Fibroblast of the aortic adventitia (primary cell): ENCODE results near the gene SPINK9. TPM values are rescaled to one million over a fixed set of nuclear protein-coding genes. Genes with fewer than 3 reads are reported as not detected.

Experiments
- DNase-seq: peaks from one replicate; pipeline ENCODE4 v3.0.0-alpha.2; 2010; ENCODE audit warnings: low read depth
- H3K4me3 ChIP-seq: 2 replicates; pipeline ENCODE4 v1.5.1; 2011; ENCODE audit warnings: low read depth, mild to moderate bottlenecking, control low read depth, low read length, moderate library complexity
- small RNA-seq: library from RNA; depleted of rRNA; stranded (forward); fragments of <200 nt; gene quantifications from one replicate; pipeline ENCODE3, GENCODE V24; 2012
- total RNA-seq: library from RNA; depleted of rRNA; stranded (reverse); fragments of >200 nt; gene quantifications from 2 replicates; pipeline ENCODE4 v1.2.3, GENCODE V29; 2012; ENCODE audit warnings: low replicate concordance
- TF ChIP-seq, protein P1 (sequence below): IDR thresholded peaks from 2 replicates; pipeline ENCODE4 v1.5.1; 2011; ENCODE audit warnings: mild to moderate bottlenecking, low read length, control low read depth, inconsistent platforms; ENCODE audit not compliant: insufficient read depth

The SPINK9 gene
- total RNA-seq, 1 donor: not detected

DNA sequence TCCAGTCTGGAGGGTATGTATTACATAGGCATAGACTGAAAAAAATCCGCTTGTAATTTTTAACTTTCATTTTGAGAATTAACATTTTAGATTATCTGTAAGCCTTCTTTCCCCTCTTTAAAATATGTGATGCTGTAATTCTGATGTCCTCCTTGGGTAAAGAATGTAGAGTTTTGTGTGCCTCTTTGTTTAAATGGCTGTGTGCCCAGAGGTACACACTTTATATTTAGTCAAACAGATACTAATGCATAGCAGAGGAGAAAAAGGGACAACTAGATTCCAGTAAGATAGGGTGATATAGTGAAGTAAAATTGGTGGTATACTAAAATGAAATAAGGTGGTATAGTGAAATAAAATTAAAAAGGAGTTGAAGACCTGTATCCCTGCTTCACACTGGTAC, 49.7 kb downstream of the SPINK9 start:
- peak overlapping the region; percentile 87 for H3K4me3 ChIP-seq
- TF ChIP-seq, protein P1, sequence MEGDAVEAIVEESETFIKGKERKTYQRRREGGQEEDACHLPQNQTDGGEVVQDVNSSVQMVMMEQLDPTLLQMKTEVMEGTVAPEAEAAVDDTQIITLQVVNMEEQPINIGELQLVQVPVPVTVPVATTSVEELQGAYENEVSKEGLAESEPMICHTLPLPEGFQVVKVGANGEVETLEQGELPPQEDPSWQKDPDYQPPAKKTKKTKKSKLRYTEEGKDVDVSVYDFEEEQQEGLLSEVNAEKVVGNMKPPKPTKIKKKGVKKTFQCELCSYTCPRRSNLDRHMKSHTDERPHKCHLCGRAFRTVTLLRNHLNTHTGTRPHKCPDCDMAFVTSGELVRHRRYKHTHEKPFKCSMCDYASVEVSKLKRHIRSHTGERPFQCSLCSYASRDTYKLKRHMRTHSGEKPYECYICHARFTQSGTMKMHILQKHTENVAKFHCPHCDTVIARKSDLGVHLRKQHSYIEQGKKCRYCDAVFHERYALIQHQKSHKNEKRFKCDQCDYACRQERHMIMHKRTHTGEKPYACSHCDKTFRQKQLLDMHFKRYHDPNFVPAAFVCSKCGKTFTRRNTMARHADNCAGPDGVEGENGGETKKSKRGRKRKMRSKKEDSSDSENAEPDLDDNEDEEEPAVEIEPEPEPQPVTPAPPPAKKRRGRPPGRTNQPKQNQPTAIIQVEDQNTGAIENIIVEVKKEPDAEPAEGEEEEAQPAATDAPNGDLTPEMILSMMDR: no peak

DNA sequence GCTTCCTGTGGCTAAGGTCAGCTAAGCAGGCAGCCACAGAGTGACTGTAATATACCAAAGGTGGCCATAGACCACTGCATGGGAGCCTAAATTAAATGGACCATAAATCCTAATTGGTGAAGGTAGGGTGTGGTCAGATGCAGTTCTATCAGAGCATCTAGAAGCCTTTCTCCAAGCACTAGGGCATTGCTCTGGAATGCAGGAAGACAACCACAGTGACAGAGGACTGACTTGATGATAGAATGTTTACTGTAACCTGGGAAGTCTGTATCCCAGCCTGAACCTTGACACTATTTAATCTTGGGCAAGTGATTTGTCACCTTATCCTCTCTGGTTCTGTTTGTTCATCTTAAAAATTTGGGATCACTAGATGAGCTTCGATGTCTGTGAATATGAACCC, 50.7 kb downstream of the SPINK9 start:
- no peak for DNase-seq
- H3K4me3 ChIP-seq: no peak overlapping the region
- TF ChIP-seq, protein P1: no peak

More for the DNA sequence above, 49.7 kb downstream of the SPINK9 start:
- no peak for DNase-seq

DNA sequence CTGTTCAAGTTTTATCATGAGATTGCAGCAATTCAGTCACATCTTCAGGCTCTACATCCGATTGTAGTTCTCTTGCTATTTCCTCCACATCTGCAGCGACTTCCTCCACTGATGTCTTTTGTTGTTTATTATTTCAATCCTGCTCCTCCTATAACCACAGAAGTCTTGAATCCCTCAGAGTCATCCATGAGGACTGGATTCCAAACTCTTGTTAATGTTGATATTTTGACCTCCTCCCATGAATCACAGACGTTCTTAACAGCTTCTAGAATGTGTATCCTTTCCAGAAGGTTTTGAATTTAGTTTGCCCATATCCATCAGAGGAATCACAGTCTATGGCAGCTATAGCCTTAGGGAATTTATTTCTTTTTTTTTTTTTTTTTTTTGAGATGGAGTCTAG, 52.0 kb downstream of the SPINK9 start:
- TF ChIP-seq, protein P1: no peak
- DNase-seq: peak; percentile 33
- no peak overlapping the region for H3K4me3 ChIP-seq

DNA sequence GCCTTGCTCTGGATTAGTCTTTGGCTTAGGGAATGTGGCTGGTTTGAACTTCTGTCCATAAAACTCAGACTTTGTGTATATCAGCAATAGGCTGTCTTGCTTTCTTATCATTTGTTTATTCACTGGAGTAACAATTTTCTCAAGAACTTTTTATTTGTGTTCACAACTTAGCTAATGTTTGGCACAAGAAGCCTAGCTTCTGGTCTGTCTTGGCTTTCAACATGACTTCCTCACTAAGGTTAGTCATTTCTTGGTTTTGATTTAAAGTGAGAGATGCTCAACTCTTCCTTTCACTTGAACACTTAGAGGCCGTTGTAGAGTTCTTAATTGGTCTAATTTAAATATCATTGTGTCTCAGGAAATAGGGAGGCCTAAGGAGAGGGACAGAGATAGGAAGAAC, 53.3 kb downstream of the SPINK9 start:
- TF ChIP-seq, protein P1: no peak
- H3K4me3 ChIP-seq: no peak overlapping the region
- DNase-seq: peak; percentile 16

Small RNA genes lying within 50 kb of the gene (small RNA-seq; reads per million reads assigned to genes)
- gene RF00017: not detected

Other genes starting within 250 kb of the SPINK9 start
- gene SPINK14, start 167.0 kb upstream of the SPINK9 start, total RNA-seq: not detected in 2 replicates
- gene SPINK6, start 132.5 kb upstream of the SPINK9 start, total RNA-seq: not detected in 2 replicates
- not detected in 2 replicates for gene MARCOL, start 97.0 kb upstream of the SPINK9 start, total RNA-seq
- gene SPINK13, start 66.8 kb upstream of the SPINK9 start, total RNA-seq: not detected in 2 replicates
- gene SPINK7, start 23.1 kb upstream of the SPINK9 start, total RNA-seq: 0.41 TPM in 1 of 2 replicates, not detected in the other
- gene FBXO38, start 48.4 kb downstream of the SPINK9 start, total RNA-seq: 45.7 and 61.0 TPM in 2 replicates